Measurements from ENCODE around the gene MS4A10.

GRCh38 chr11:60816590-60817157 is 31.5 kb downstream of the MS4A10 start:
- TF ChIP-seq CTCF (IDR thresholded peaks at IDR 0.05; ENCODE audit: low read depth, low read length, missing input control) (no peak), FOXA1 (IDR thresholded peaks at IDR 0.05) (no peak), RXRA (IDR thresholded peaks at IDR 0.05) (no peak), REST (IDR thresholded peaks at IDR 0.05) (no peak), MAX (IDR thresholded peaks at IDR 0.05) (no peak), RAD21 (IDR thresholded peaks at IDR 0.05) (no peak)
